OCI-M2 (cell line): ENCODE data around the gene RTN4R.
"Not testable (repeated sequence)": the region's sequence is repeated elsewhere in the genome, so short reads cannot be mapped to it uniquely, and the experiment has no call there.

Source experiments
- DNase-seq: peaks from one replicate; lab custom pipeline; 2025; ENCODE audit not compliant: unreplicated experiment; lab: John Stamatoyannopoulos, UW

The RTN4R gene

DNA sequence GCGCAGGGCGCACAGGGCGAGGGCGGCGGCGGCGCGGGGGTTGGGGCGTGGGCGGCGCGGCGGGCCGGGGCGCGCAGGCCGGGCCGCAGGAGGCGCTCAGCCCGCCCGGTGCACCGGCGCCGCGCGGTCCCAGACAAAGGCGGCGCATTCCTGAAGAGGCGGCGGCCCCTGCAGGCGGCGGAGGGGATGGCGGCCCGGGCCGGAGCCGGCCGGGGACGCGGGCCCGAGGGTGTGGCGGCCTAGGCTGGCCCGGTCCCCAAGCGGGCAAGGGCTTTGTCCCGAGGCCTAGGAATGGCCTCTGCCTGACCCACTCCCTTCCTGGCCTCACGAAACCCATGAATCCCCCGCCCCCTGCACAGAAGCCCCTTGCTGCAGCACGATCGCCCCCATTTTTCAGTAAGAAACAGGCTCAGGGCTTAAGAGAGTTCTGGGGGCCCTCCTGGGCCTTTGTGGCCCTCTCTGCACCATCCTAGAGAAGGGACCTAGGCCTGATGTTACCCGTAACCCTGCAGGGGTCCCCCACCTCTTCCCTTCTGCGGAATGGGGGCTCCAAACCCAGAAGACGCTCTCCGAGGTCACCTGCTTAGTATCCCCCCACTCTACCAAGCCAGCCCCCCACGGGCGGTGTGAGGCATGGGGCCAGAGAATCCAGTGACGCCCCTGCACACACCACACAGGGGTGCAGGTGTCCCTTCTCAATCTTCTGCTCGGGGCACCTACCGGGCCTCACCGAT lies at the start of gene RTN4R:
RTN4R (minus strand) TSS at position 40 of the 734 bp plus-strand sequence. CDS start 226 bp downstream, outside the sequence.
- no peak for DNase-seq

DNA sequence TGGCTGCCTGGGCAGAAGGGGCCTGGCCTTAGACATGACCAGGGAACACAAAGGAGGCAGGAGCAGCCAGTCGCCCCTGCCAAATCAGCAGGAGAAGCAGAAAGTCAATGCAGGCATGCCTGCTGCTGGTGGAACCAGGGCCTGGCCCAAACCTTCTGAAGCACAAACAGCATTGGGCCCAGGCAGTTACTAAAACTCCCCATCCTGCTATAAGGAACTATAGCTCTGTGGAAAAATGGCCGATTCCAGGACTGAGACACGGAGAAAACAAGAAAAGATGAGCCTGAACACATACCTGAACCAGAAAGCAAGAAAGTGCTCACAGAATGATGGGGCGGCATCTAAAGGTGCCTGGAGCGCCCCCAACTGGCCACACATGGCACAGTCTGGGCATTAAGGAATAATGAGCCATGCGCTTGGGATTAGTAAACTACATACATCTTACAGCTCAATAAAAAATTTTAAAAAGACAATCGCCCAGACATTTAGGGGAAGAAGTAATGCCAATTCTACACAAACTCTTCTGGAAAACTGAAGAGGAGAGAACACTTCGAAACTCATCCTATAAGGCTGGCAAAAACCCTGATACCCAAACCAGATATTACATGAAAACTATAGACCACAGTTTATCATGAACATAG lies 49.4 kb upstream of the RTN4R start:
- not testable (repeated sequence) for DNase-seq

DNA sequence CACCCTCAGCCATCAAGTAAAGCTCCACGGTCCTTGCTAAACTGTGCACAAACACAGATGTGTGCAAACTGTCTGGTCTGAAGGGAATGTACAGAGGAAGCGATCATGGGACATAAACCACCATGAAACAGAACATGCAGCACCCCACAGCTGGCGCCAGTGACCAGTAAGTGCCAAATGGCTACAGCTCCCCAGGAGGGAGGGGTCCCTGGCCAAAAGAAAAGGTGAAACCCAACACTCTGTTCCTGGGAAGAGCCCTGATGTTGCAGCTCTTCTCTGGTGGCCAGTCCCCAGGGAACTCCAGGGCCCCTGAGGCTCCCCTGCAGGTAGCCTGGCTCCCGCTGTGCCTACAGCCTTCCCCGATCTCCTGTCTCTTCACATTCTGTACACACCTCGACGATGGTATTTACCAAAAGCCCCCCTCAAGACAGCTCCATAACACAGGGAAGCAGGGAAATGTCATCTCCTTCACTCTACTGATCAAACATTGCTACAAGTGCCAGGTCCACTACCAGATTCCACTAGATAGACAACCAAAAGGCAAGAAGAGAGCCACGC lies 48.8 kb upstream of the RTN4R start:
- no peak for DNase-seq

DNA sequence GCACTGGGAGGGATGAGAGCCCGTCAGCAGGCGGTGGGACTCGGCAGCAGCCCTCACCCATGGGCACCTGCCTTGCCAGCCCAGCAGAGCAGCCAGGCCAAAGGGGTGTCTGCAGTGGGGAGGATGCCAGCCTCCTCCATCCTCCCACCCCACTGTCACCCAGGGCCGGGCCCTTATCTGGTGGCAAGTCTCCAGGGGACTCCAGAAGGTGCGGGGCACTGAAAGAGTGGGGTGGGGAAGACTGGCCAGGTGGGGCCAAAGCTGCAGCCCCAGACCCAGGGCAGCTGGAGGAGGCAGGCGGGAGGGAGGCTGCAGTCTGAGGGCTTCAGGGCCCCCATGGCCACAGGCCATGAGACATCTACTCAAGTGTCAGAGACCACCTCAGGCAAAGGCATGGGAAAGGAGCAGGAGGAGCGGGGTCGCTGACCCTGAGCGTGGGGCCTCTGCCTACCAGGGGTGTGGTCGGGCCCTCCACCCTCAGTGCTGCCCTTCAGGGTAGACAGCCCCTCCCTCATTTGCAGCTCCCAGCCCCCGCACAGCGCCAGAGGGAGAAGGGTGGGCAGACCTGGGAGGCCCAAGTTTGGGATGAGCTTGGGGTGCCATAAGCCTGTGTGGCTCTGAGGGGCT lies 48.2 kb upstream of the RTN4R start:
- no peak for DNase-seq

DNA sequence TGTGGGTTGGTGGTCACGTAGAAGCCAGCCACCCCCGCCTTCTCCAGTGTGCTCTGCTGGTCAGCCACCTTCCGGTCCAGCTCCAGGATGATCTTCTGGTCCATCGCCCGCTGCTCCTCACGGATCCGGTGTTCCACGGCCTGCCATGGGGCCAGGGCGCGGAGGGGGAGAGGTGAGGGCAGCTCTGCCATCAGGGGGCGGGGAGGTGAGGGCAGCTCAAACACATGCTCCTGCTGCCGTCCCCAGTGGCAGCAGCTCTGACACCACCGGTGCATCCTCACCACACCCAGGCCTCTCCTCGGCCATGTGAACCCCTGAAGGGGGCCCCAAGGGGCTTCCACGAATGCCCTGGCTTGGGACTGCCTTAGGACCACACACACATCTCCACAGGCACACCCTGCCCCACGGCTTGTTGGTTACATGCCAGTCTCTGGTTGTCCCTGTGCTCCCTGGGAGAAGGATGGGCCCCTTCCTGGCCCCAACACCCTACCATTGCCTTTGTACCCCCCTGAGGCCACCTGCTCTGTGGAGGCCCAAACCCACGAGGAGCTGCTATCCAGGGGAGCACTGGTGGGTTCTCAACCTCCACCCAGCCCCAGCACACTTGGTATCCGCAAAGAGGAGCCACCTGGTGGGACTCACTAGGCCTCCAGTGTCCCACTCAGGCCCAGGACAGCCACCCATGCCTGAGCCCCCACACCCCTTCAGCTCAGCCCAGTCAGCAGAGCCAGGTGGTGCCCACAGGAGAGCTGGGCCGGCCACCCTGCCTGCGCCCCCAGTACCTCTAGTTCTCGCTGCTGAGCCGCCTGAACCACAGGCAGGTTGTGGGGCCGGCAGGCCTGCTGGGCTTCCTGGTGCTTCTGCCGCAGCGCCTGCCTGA lies 47.5 kb upstream of the RTN4R start:
- DNase-seq = no peak

DNA sequence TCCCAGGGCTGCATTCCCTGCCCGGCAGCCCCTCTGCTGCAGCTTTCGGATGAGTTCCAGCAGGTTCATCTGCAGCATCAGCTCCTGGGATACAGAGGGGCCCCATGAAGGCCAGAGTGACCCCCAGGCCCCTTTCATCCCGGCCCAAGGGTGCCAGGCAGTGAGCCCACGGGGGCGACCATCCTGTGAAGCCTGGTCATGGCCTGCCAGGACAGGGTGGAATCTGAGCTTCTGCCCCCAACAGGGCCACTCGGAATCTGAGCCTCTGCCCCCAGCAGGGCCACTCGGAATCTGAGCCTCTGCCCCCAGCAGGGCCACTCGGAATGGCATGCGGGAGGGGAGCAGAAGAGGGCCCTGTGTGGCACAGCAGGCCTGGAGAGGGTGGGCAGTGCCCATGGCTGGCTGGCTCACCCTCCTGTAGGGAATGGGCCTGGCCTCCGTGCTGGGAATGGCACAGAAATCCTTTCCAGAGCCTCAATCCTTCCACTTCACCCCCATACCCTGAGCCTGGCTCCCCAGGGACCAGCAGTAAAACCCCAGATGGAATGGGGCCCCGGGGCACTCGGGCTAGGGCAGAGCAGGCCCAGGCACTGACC lies 46.7 kb upstream of the RTN4R start:
- not testable (repeated sequence) for DNase-seq

DNA sequence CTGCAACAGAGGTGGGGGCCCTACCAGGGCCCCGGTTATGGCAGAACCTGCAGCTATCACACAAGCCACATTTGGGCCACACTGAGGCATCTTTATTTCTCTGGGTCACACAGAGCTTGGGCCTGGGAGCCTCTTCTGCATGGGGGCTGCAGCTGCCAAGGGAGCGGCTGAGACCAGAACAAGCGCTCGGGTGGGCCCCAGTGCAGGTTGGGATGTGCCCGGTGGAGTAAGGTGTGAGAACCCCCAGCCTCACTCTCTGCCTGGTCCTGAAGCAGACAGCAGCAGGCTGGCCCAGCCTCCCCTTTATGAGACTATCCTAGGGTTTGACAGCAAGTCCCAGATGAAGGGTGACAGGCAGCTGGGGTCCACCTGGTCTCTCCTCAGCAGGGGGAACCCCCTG lies 46.1 kb upstream of the RTN4R start:
- DNase-seq = not testable (repeated sequence)

DNA sequence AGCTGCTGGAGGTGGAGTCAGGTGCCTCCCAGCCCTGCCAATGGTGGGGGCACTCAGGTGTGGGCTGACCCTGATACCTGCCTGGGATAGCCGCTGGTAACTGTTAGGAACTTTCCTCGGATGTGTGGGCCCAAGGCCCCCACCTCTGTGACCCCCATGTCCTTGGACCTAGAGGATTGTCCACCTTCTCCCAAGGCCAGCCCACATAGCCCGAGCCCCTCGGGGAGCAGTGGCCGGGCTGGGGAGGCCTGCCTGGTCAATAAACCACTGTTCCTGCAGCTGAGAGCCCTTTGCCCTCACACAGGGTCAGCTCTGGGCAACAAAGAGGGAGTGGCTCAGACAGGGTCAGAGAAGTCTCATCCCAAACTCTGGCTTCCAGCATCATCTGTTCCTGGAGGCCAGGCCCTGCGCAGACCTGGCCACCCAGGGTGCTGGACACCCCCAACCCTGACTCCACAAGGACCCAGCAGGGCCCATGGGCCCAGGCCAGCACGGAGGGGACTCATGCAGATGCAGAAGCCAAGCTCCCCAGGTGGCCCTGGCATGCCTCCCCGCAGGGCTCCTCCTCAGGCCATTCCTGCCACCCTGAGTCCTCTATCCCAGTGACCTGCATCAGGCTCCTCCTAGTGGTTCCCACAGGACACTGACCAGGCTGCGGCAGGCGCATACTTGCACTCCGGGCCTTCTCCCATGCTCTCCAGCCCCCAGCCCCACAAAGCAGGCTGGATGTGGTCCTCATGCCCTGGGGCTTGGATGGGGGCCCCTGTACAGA lies 45.4 kb upstream of the RTN4R start:
- not testable (repeated sequence) for DNase-seq

DNA sequence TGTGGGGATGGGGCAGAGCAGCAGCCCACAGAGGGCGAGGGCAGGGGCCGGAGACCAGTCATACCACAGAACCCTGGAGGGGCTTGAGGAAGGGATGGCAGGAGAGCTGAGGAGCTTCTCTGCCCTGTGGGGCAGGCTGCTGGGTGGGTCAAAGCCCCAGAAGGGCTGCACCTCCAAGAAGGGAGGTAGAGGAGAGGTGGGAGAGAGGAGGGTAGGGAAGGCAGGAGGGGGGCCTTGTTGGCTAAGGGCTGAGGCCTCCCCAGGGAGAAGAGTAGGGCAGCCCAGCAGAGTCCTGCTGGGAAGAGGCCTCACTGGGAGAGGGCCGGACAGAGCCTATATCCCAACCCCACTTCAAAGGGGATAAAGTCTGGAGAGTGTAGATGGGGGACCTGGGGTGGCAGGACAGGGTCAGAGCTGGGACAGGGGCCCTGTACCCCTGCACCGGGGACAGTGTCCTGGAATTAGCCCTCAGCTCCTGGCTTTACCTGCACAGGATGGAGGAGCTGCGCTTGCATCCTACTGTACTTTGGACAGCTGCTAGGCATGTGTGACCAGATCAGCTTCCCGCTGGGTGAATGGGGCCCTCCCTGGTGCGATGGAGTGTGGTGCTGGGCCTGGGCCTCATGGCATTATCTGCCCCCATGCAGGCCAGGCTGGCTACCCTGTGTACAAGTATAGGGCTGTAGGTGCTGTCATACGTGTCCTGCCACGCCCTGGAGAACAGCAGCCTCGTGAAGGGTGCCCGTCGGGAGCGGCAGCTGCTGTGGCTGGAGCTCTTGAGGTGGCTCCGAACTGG lies 44.5 kb upstream of the RTN4R start:
- no peak for DNase-seq

DNA sequence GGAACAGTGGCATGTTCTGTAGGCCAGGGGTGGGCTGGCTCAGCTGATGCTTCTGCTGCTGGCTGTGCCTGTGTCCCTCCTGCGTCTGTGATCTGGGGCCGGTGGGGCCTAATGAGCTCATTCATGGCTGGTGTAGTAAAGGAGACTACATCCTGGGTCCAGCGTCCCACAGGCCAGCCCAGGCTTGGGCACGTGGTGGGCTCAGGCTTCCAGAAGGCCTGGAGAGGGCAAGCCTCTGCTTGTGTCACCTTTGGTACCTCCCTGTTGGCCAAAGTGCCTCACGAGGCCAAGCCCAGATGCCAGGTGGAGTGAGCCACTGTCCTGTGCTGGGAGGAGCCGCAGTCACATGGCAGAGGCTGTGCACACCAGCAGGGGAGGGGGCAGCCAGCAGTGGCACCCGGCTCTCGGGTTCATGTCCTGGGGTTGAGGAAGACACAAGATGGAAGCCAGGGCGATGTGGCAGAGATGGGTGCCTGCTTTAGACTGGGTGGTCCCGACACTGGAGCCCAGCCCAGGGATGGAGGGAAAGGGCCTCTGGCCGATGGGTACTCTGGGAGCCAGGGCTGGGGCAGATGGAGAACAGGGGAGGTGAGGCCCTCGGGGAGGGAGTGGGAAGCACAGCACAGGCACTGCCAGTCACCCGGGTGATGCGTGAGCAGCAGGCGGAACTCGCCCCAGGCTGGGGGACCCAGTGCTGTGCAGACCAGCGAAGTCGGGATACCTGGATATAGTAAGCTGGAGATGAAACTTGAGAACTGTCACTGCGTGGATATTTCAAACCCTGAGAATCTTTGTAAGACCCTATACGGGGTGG lies 43.3 kb upstream of the RTN4R start:
- DNase-seq = not testable (repeated sequence)

DNA sequence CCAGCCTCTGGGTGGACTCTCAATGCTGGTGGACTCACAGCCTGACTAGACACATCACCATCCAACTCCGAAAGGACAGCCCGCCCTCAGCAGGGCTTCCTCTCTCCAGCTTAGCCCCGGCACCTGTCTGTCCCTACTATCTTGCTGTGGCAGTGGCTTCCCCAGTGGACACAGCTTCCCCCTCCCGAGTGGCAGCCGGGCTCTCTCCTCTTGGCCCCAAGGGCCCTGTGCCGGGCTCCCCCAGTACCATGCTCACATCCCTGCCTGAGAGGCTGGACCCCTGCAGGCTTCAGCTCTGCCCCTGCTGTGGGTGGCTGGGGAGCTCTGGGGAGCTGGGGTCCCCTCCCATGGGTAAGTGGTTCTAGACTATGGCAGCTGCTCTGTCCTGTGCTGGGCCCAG lies 42.7 kb upstream of the RTN4R start:
- not testable (repeated sequence) for DNase-seq

DNA sequence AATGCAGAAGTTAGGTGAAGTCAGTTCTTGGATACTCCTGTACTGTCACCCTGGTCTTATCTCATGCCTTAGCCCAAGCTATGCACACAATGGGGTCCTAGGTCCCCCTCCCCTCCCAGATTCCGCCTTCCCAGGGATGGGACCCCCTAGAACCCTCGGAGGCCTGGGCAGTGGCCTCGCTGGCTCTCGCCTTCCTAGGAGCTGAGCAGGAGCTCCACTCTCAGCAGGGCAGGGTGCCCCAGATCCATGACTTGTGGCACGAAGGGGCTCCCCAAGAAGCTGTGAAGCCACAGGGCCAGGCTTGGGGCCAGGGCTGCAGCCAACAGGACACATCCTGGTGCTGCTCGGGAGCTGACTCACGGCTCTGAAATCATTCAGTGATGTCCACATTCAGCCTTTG lies 42.1 kb upstream of the RTN4R start:
- not testable (repeated sequence) for DNase-seq

DNA sequence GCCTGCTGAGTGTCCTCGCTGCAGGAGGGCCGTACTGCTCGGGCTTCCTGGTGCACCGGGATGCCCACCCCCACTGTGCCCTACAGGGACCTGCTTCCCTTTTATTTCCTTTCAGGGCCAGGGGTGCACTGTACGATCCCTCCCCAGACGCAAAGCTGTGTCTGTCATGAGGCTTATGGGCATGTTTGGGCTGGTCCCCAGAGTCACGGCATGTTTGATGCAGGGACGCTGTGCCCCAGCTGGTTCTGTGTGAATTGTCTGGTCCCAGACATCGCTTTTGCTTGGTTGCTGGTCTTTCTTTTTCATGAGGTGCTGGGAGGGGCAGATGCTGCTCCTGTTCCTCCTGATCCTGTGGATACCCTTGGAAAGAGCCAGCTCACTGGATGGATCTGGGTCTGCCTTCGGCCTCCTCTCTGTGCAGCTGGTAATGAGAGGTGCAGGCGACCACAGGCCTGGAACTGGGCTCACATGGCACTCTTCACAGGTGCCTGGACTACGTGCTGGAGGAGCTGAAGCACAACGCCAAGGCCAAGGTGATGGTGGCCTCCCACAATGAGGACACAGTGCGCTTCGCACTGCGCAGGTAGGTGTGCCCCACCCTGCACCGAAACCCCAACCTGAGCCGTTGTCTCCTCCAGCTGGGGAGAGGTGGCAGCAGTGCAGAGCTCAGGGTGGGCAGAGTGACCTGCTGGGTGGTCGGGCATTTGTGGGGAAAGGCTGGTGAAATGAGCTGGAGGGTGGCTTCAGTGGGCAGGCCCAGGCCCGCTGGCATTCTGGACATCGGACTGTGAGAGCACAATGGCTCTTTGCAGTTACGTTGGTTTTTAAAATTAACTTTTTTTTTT lies 40.9 kb upstream of the RTN4R start:
- not testable (repeated sequence) for DNase-seq

DNA sequence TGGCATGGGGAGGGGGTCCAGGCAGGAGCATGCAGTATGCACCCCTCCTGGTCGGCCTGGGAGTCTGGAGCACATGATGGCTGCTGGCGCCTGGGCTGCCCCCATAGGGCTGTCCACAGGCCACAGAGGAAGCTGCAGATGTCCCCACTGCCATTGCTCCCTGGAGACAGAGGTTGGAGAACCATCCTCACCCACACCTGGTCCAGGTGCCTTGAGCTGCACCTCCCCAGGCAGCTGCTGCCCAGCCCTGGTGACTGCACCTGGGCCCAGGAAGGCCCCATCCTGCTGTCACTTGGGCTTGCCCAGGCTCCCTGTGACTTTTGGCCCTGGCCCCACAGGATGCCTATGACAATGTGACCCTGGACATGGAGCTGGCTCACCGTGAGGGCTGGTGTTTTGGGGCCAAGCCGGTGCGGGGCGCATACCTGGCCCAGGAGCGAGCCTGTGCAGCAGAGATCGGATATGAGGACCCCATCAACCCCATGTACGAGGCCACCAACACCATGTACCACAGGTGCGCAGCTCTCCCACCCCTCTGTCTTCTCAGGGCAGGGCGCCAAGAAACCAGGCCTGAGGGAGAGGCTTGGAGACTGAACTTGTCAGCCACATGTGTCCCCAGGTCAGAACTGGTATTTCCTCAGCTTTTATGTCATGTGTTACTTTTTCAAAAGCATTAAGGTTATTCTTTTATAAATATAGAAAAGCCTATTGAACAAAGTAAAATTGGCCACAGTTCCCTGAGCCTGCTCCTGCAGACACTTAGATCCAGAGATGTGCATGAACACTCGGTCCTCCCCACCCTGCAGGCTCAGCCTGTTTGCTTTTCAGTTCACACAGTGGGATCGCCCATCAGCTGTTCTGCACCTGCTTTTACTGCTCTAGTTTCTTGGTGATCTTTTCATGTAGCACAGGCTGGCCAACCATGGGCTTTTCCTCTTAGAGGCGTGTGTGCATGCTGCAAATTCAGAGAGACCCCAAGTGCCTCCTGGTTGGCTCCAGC lies 39.6 kb upstream of the RTN4R start:
- DNase-seq = not testable (repeated sequence)

DNA sequence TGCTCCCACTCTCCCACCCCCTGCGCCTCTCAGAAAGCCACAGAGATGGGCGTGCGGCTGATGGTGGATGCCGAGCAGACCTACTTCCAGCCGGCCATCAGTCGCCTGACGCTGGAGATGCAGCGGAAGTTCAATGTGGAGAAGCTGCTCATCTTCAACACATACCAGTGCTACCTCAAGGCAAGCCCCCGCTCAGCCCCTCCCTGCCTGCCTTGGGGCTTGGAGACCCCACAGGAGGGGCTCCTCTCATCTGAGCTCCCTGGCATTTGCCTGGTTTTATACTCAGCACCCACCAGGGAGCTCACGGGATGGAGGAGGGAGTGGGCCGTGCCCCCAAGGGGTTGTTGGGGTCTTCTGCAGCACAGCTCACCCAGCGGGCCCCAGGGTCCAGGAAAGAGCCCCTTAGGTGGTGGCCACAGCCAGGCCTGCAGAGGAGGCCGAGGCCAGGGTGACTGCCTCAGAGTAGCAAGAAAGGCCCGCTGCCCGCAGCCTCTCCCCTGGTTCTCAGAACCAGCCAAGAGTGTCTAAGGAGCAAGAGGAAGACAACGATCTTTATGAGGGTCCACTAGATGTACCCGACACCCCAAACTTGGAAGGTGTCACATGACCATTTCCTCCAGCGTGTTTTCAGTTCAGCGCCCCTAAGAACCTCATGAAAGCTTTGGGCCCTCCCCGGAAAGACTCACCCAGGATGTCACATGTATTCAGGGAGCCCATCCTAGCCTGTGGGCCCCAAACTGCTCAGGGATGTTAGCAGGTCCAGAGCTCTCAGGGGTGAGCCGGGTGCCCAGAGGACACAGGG lies 38.7 kb upstream of the RTN4R start:
- not testable (repeated sequence) for DNase-seq
